ENCODE data around the gene CACNA1I.

DNA sequence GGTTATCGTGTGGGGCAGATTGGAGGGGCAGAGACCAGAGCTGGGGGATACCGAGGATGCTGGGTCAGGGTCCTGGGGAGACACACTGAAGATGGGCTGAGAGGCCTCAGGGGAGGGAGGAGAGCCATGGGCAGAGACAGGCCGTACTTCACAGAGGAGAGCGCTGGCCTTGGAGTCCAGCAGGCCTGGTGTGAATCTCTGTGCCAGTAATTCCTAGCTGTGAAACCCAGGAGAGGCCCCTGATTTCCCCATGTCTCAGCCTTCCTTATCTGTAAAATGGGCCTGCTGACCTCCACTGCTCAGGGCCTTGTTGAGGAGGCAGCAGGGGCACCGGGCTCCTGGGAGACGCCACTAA lies 23.4 kb downstream of the CACNA1I start:
- TF ChIP-seq POLR2AphosphoS5 (IDR thresholded peaks at IDR 0.05; ENCODE audit: low read depth) (no peak), CREB1 (CRISPR knock-in tag; IDR thresholded peaks at IDR 0.05; ENCODE audit: low read depth) (no peak), CTCF (conservative IDR thresholded peaks at IDR 0.05; ENCODE audit: low read depth in 2 of 2) (no peak), EZH2phosphoT487 (IDR thresholded peaks at IDR 0.05; ENCODE audit: unreplicated experiment) (no peak), ETS1 (IDR thresholded peaks at IDR 0.05) (no peak), EZH2 (IDR thresholded peaks at IDR 0.05; ENCODE audit: low read depth, unreplicated experiment) (no peak)
- TF ChIP-seq, protein P1, sequence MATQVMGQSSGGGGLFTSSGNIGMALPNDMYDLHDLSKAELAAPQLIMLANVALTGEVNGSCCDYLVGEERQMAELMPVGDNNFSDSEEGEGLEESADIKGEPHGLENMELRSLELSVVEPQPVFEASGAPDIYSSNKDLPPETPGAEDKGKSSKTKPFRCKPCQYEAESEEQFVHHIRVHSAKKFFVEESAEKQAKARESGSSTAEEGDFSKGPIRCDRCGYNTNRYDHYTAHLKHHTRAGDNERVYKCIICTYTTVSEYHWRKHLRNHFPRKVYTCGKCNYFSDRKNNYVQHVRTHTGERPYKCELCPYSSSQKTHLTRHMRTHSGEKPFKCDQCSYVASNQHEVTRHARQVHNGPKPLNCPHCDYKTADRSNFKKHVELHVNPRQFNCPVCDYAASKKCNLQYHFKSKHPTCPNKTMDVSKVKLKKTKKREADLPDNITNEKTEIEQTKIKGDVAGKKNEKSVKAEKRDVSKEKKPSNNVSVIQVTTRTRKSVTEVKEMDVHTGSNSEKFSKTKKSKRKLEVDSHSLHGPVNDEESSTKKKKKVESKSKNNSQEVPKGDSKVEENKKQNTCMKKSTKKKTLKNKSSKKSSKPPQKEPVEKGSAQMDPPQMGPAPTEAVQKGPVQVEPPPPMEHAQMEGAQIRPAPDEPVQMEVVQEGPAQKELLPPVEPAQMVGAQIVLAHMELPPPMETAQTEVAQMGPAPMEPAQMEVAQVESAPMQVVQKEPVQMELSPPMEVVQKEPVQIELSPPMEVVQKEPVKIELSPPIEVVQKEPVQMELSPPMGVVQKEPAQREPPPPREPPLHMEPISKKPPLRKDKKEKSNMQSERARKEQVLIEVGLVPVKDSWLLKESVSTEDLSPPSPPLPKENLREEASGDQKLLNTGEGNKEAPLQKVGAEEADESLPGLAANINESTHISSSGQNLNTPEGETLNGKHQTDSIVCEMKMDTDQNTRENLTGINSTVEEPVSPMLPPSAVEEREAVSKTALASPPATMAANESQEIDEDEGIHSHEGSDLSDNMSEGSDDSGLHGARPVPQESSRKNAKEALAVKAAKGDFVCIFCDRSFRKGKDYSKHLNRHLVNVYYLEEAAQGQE (IDR thresholded peaks at IDR 0.05; ENCODE audit: unreplicated experiment), result no peak

All from GM23338 (cell line).